H1 (cell line): ENCODE measurements around the gene MTHFS. TPM values are rescaled to one million over a fixed set of nuclear protein-coding genes. Genes with fewer than 3 reads are reported as not detected.

ENCODE experiments used
- CTCF ChIA-PET: fragments of 300-600 bp; sonication (Branson Sonifier 250); formaldehyde crosslinking; loops from one replicate; lab custom pipeline; 2021; ENCODE audit not compliant: partially characterized antibody; lab: Charles Lee
- POLR2A ChIA-PET: fragments of 300-600 bp; sonication (Branson Sonifier 250); formaldehyde crosslinking; loops from one replicate; lab custom pipeline; 2021; ENCODE audit warnings: inconsistent platforms; ENCODE audit not compliant: partially characterized antibody; lab: Charles Lee
- DNase-seq, 2 experiments: peaks; one replicate each; pipeline versions ENCODE4 v3.0.0 to v3.0.0-alpha.2; 2010 to 2022; ENCODE audit warnings: low spot score in 2 of 2, low read depth in 1 of 2, mixed read lengths in 1 of 2
- FAIRE-seq: peaks from 2 replicates; lab custom pipeline; 2011; peaks lifted over from hg19 to GRCh38; lab: Jason Lieb, UNC
- H2AFZ ChIP-seq: 2 replicates; pipeline ENCODE4 v1.8.1; 2012; ENCODE audit warnings: low read length, inconsistent platforms
- H2AK5ac ChIP-seq: 2 replicates; pipeline ENCODE4 v1.6.1; 2013; ENCODE audit warnings: low read depth, low read length
- H2BK120ac ChIP-seq: replicated peaks from 2 replicates; pipeline ENCODE3; 2013; ENCODE audit warnings: low read depth, low read length, inconsistent platforms
- H2BK12ac ChIP-seq: 2 replicates; pipeline ENCODE4 v1.6.1; 2013; ENCODE audit warnings: low read depth, low read length
- H2BK15ac ChIP-seq: 2 replicates; pipeline ENCODE4 v1.6.1; 2013; ENCODE audit warnings: low read length
- H2BK20ac ChIP-seq: 2 replicates; pipeline ENCODE4 v1.6.1; 2013; ENCODE audit warnings: low read length
- H2BK5ac ChIP-seq: 2 replicates; pipeline ENCODE4 v1.6.1; 2013; ENCODE audit warnings: low read depth, low read length
- H3K14ac ChIP-seq: 2 replicates; pipeline ENCODE4 v1.6.1; 2013; ENCODE audit warnings: inconsistent platforms; ENCODE audit not compliant: insufficient read length
- H3K18ac ChIP-seq: 2 replicates; pipeline ENCODE4 v1.6.1; 2013; ENCODE audit warnings: low read length; ENCODE audit errors: extremely low read depth
- H3K23ac ChIP-seq: 2 replicates; pipeline ENCODE4 v1.6.1; 2013; ENCODE audit warnings: inconsistent platforms; ENCODE audit not compliant: insufficient read length
- H3K23me2 ChIP-seq: 2 replicates; pipeline ENCODE4 v1.6.1; 2013; ENCODE audit warnings: low read depth, low read length
- H3K27ac ChIP-seq: 2 replicates; pipeline ENCODE4 v1.6.1; 2011; ENCODE audit warnings: low read depth, low read length, inconsistent platforms
- H3K27me3 ChIP-seq, 4 experiments: replicated peaks in 1 of 4; 1 replicate in 1 of 4; 2 replicates in 3 of 4; pipeline versions ENCODE4 v1.6.1 to v1.8.1; 2011 to 2013; ENCODE audit warnings: low read length in 3 of 4, mild to moderate bottlenecking in 3 of 4, inconsistent platforms in 2 of 4, mixed read lengths in 2 of 4, moderate library complexity in 1 of 4; ENCODE audit not compliant: control insufficient read depth in 3 of 4, insufficient read depth in 3 of 4; ENCODE audit errors: extremely low read depth in 1 of 4
- H3K36me3 ChIP-seq, 4 experiments: 2 replicates each; pipeline versions ENCODE4 v1.6.1 to v1.8.1; 2011 to 2013; ENCODE audit warnings: mild to moderate bottlenecking in 4 of 4, low read length in 3 of 4, moderate library complexity in 2 of 4, control low read depth in 1 of 4, inconsistent platforms in 1 of 4; ENCODE audit not compliant: insufficient read depth in 4 of 4, control insufficient read depth in 2 of 4
- H3K4ac ChIP-seq: replicated peaks from 2 replicates; pipeline ENCODE3; 2013; ENCODE audit warnings: low read length, low read depth, mixed read lengths, inconsistent platforms; ENCODE audit not compliant: insufficient read length
- H3K4me1 ChIP-seq, 4 experiments: replicated peaks in 1 of 4; 1 replicate in 1 of 4; 2 replicates in 3 of 4; pipeline versions ENCODE4 v1.6.1 to v1.8.1; 2011 to 2013; ENCODE audit warnings: low read length in 3 of 4, inconsistent platforms in 2 of 4, mixed read lengths in 1 of 4; ENCODE audit not compliant: insufficient read depth in 4 of 4, control insufficient read depth in 3 of 4
- H3K4me2 ChIP-seq, 2 experiments: 2 replicates each; pipeline versions ENCODE4 v1.6.1 to v1.8.1; 2011 to 2013; ENCODE audit warnings: low read depth in 2 of 2, low read length in 2 of 2, control low read depth in 1 of 2, inconsistent platforms in 1 of 2, mild to moderate bottlenecking in 1 of 2; ENCODE audit not compliant: insufficient read depth in 1 of 2
- H3K4me3 ChIP-seq, 4 experiments: fragments of 200-600, 300-600 bp in 1 of 4; sonication (generic), shearing (Covaris generic), sonication (Bioruptor Twin) in 1 of 4; 2 replicates each; pipeline versions ENCODE4 v1.5.1 to v1.8.1; 2011 to 2016; ENCODE audit warnings: low read length in 4 of 4, low read depth in 3 of 4, control low read depth in 2 of 4, inconsistent platforms in 2 of 4, mild to moderate bottlenecking in 2 of 4, mixed read lengths in 1 of 4, moderate library complexity in 1 of 4; ENCODE audit not compliant: insufficient read depth in 2 of 4; ENCODE audit errors: extremely low read depth in 1 of 4
- H3K56ac ChIP-seq: replicated peaks from 2 replicates; pipeline ENCODE3; 2013; ENCODE audit warnings: low read depth, mild to moderate bottlenecking, mixed read lengths, low read length, inconsistent platforms; ENCODE audit not compliant: insufficient read length
- H3K79me1 ChIP-seq: 2 replicates; pipeline ENCODE4 v1.6.1; 2013; ENCODE audit warnings: low read depth, low read length, control low read depth
- H3K79me2 ChIP-seq, 2 experiments: 2 replicates each; pipeline versions ENCODE4 v1.6.1 to v1.8.1; 2012 to 2013; ENCODE audit warnings: low read length in 2 of 2, mild to moderate bottlenecking in 2 of 2, inconsistent platforms in 1 of 2; ENCODE audit not compliant: insufficient read depth in 2 of 2, control insufficient read depth in 1 of 2
- H3K9ac ChIP-seq, 4 experiments: replicated peaks in 1 of 4; 1 replicate in 1 of 4; 2 replicates in 3 of 4; pipeline versions ENCODE4 v1.6.1 to v1.8.1; 2011 to 2013; ENCODE audit warnings: low read depth in 3 of 4, low read length in 3 of 4, control low read depth in 2 of 4, mild to moderate bottlenecking in 2 of 4, moderate library complexity in 2 of 4, inconsistent platforms in 1 of 4; ENCODE audit errors: extremely low read depth in 1 of 4
- H3K9me3 ChIP-seq, 2 experiments: 2 replicates each; pipeline versions ENCODE4 v1.6.1 to v1.8.1; 2012 to 2013; ENCODE audit warnings: mild to moderate bottlenecking in 2 of 2, moderate library complexity in 2 of 2, control low read depth in 1 of 2, inconsistent platforms in 1 of 2, low read depth in 1 of 2, low read length in 1 of 2, mixed read lengths in 1 of 2; ENCODE audit not compliant: insufficient read depth in 2 of 2
- H4K20me1 ChIP-seq, 2 experiments: replicated peaks in 1 of 2; 2 replicates each; pipeline versions ENCODE3 to v1.8.1; 2011 to 2013; ENCODE audit warnings: inconsistent platforms in 2 of 2, low read length in 2 of 2, mild to moderate bottlenecking in 1 of 2; ENCODE audit not compliant: insufficient read depth in 2 of 2, control insufficient read depth in 1 of 2
- H4K5ac ChIP-seq: 2 replicates; pipeline ENCODE4 v1.6.1; 2013; ENCODE audit warnings: low read length, low read depth, mixed read lengths, inconsistent platforms; ENCODE audit not compliant: insufficient read length
- H4K8ac ChIP-seq: 2 replicates; pipeline ENCODE4 v1.8.0; 2013; ENCODE audit warnings: mild to moderate bottlenecking, moderate library complexity, low read length, inconsistent platforms; ENCODE audit not compliant: insufficient read depth; ENCODE audit errors: extremely low read depth
- H4K91ac ChIP-seq: replicated peaks from 2 replicates; pipeline ENCODE3; 2013; ENCODE audit warnings: low read length, mixed read lengths, inconsistent platforms; ENCODE audit not compliant: insufficient read length
- CTBP2 ChIP-seq: IDR thresholded peaks from 2 replicates; pipeline ENCODE4 v1.7.0; 2011; ENCODE audit warnings: borderline replicate concordance, mild to moderate bottlenecking, moderate library complexity, mixed read lengths, low read length; ENCODE audit not compliant: insufficient read depth, insufficient read length
- GABPA ChIP-seq: IDR thresholded peaks from 2 replicates; pipeline ENCODE4 v1.6.1; 2011; ENCODE audit warnings: mild to moderate bottlenecking, low read length, moderate library complexity, borderline replicate concordance; ENCODE audit not compliant: insufficient read depth
- GTF2F1 ChIP-seq: IDR thresholded peaks from 2 replicates; pipeline ENCODE4 v1.6.1; 2012; ENCODE audit warnings: low read depth, low read length, improper control_type of control experiment, borderline replicate concordance
- RAD21 ChIP-seq, 2 experiments: IDR thresholded peaks in 1 of 2; conservative IDR thresholded peaks in 1 of 2; 2 replicates each; pipeline ENCODE4 v1.6.1; 2011; ENCODE audit warnings: low read depth in 2 of 2, low read length in 2 of 2, improper control_type of control experiment in 1 of 2, inconsistent platforms in 1 of 2, mild to moderate bottlenecking in 1 of 2, moderate library complexity in 1 of 2
- RBBP5 ChIP-seq: IDR thresholded peaks from 2 replicates; pipeline ENCODE4 v1.7.1; 2012; ENCODE audit warnings: low read depth, mild to moderate bottlenecking, inconsistent platforms, low read length, moderate library complexity, borderline replicate concordance
- YY1 ChIP-seq: IDR thresholded peaks from 2 replicates; pipeline ENCODE4 v1.6.1; 2011; ENCODE audit warnings: low read depth, mild to moderate bottlenecking, low read length
- WGBS, 2 experiments: shearing (Covaris generic) in 1 of 2; methylation state at CpG; one replicate each; pipeline versions ENCODE4 v1.1.6 to v1.1.7; 2013 to 2015; ENCODE audit warnings: low lambda C conversion rate in 2 of 2, mixed read lengths in 2 of 2, inconsistent platforms in 1 of 2, low coverage in 1 of 2, missing lambda C conversion rate in 1 of 2; ENCODE audit not compliant: insufficient replicate concordance in 2 of 2, insufficient coverage in 1 of 2, insufficient read length in 1 of 2; ENCODE audit errors: extremely low coverage in 1 of 2, missing lambda C conversion rate in 1 of 2; 5-methylcytosine and 5-hydroxymethylcytosine counted together
- polyA plus RNA-seq, 7 experiments: library from polyadenylated mRNA; depleted of rRNA in 3 of 7; stranded (reverse) in 5 of 7; unstranded in 2 of 7; fragments of >200 nt in 5 of 7; fragments of 200-250 nt in 2 of 7; gene quantifications; 1 replicate in 5 of 7; 2 replicates in 1 of 7; 4 replicates in 1 of 7; pipeline versions ENCODE4 v1.2.1 to v1.2.3, GENCODE V29; 2011 to 2013; ENCODE audit warnings: missing spikeins in 2 of 7, mixed read lengths in 2 of 7
- total RNA-seq: library from RNA; stranded (reverse); fragmentation: NEBNext Ultra II Directional; extraction: Animal tissue kit (Norgen Biotek cat#: 25700); gene quantifications from 2 replicates; pipeline ENCODE4 v1.2.1, GENCODE V29; 2021

The MTHFS gene
- total and polyA plus RNA-seq, 2 of the 8 experiments (the other 6 are each of a cell fraction or from before 2014, with no cell fraction given) = 27.3 to 37.2 TPM

- H4K91ac ChIP-seq = no peak overlapping the region
- no peak overlapping the region for H2AK5ac ChIP-seq
- CTCF ChIA-PET = no interaction called here
- TF ChIP-seq CTBP2 = no peak
- no peak for TF ChIP-seq RBBP5
- no peak for TF ChIP-seq RAD21 (IDR thresholded peaks at IDR 0.05 in 1 of 2, conservative IDR thresholded peaks at IDR 0.05 in 1 of 2; ENCODE audit: low read depth in 2 of 2, low read length in 2 of 2)
- TF ChIP-seq YY1 = no peak
- TF ChIP-seq GABPA = no peak
- no peak for TF ChIP-seq GTF2F1
- no peak overlapping the region for H3K27ac ChIP-seq
- no peak overlapping the region for H3K23ac ChIP-seq
- H3K27me3 ChIP-seq = no peaks in the 10 kb centered on the region
- H2AFZ ChIP-seq = no peak overlapping the region
- no peak overlapping the region for H3K18ac ChIP-seq
- no peaks in the 10 kb centered on the region for H3K23me2 ChIP-seq
- no peaks in the 10 kb centered on the region for H4K20me1 ChIP-seq
- H3K56ac ChIP-seq = no peak overlapping the region
- FAIRE-seq (no peak), DNase-seq (no peak)
- H3K4me3 ChIP-seq = no peak overlapping the region
- H3K9ac ChIP-seq = no peak overlapping the region
- POLR2A ChIA-PET = interaction anchor here (0.7 to 1.0 kb wide), 2 partner anchors 8 to 10 kb away, joined by 3 read pairs; no protein-coding TSS in a partner anchor
- no peak overlapping the region for H3K4me2 ChIP-seq
- H3K14ac ChIP-seq = no peak overlapping the region
- no peaks in the 10 kb centered on the region for H3K9me3 ChIP-seq
- H3K4me1 ChIP-seq = no peaks in the 10 kb centered on the region
- no peak overlapping the region for H2BK5ac ChIP-seq
- H2BK20ac ChIP-seq = no peak overlapping the region
- H2BK15ac ChIP-seq = no peak overlapping the region
- H4K5ac ChIP-seq = no peak overlapping the region
- no peak overlapping the region for H3K4ac ChIP-seq
- no peak overlapping the region for H2BK12ac ChIP-seq
- H3K36me3 ChIP-seq = peaks cover 0 to 3% (median 2%) of the 10 kb centered on the region in 4 experiments; a peak in 2 of 8 replicates
- no peaks in the 10 kb centered on the region for H3K79me1 ChIP-seq
- H2BK120ac ChIP-seq = no peak overlapping the region
- 92% methylated on average over 4 of the region's 4 CpGs; no CpG with 5 or more reads in 1 of the 2 experiments for WGBS, 2 experiments
- no peak overlapping the region for H4K8ac ChIP-seq
- peaks cover 0 to 4% of the 10 kb centered on the region in 2 experiments; a peak in 2 of 4 replicates for H3K79me2 ChIP-seq
Observed at GRCh38 chr15:79904271-79904670, 7.5 kb upstream of the MTHFS start.
